Endothelial cell of umbilical vein (primary cell): Measurements from ENCODE around the gene GRIN3A. TPM values are rescaled to one million over a fixed set of nuclear protein-coding genes. Genes with fewer than 3 reads are reported as not detected.

Experiments used
- BruUV-seq: library from RNA; stranded (reverse); fragments of 400-500 nt; replicated peaks from 2 replicates; lab custom pipeline; 2021; lab: Mats Ljungman, UMichigan
- CTCF ChIA-PET: fragments of 300-600, 350-600 bp; sonication (Branson Sonifier 250); formaldehyde crosslinking; loops from one replicate; lab custom pipeline; 2021; ENCODE audit warnings: antibody characterized with exemption, inconsistent platforms; lab: Charles Lee
- POLR2A ChIA-PET: fragments of 300-600, 350-600 bp; sonication (Branson Sonifier 250); formaldehyde crosslinking; loops from one replicate; lab custom pipeline; 2021; ENCODE audit warnings: antibody characterized with exemption, inconsistent platforms; lab: Charles Lee
- DNase-seq: peaks from one replicate; pipeline ENCODE4 v3.0.0-alpha.2; 2011; ENCODE audit warnings: low read depth, low spot score
- FAIRE-seq: peaks from 2 replicates; lab custom pipeline; 2011; peaks lifted over from hg19 to GRCh38; lab: Jason Lieb, UNC
- H2AFZ ChIP-seq: 2 replicates; pipeline ENCODE4 v1.6.0; 2012; ENCODE audit warnings: low read depth, low read length, control low read depth, inconsistent platforms
- H3K27ac ChIP-seq: 2 replicates; pipeline ENCODE4 v1.5.1; 2011; ENCODE audit warnings: low read depth, mild to moderate bottlenecking, control low read depth, low read length, moderate library complexity; ENCODE audit not compliant: insufficient read depth
- H3K27me3 ChIP-seq, 2 experiments: 2 replicates each; pipeline versions ENCODE4 v1.6.0 to v1.6.1; 2011; ENCODE audit warnings: low read length in 2 of 2, mixed read lengths in 1 of 2; ENCODE audit not compliant: control insufficient read depth in 2 of 2, insufficient read depth in 2 of 2
- H3K36me3 ChIP-seq, 2 experiments: 2 replicates in 1 of 2; 3 replicates in 1 of 2; pipeline ENCODE4 v1.5.1; 2011; ENCODE audit warnings: low read length in 2 of 2, mild to moderate bottlenecking in 1 of 2, moderate library complexity in 1 of 2; ENCODE audit not compliant: control insufficient read depth in 2 of 2, insufficient read depth in 2 of 2; ENCODE audit errors: extremely low read depth in 1 of 2
- H3K4me1 ChIP-seq: 3 replicates; pipeline ENCODE4 v1.5.1; 2011; ENCODE audit warnings: mild to moderate bottlenecking, low read length; ENCODE audit not compliant: control insufficient read depth, insufficient read depth; ENCODE audit errors: extremely low read depth
- H3K4me2 ChIP-seq: 2 replicates; pipeline ENCODE4 v1.6.1; 2011; ENCODE audit warnings: low read length, control low read depth, mixed read lengths; ENCODE audit not compliant: insufficient read depth
- H3K4me3 ChIP-seq, 3 experiments: fragments of 200-600 bp in 1 of 3; sonication (generic), shearing (Covaris generic) in 1 of 3; replicated peaks in 1 of 3; 2 replicates each; pipeline ENCODE4 v1.5.1; 2011 to 2016; ENCODE audit warnings: control low read depth in 3 of 3, low read length in 3 of 3, mild to moderate bottlenecking in 2 of 3, inconsistent platforms in 1 of 3, low read depth in 1 of 3, moderate library complexity in 1 of 3; ENCODE audit not compliant: insufficient read depth in 1 of 3
- H3K79me2 ChIP-seq: 2 replicates; pipeline ENCODE4 v1.6.0; 2012; ENCODE audit warnings: low read length, inconsistent platforms; ENCODE audit not compliant: control insufficient read depth, insufficient read depth
- H3K9ac ChIP-seq: replicated peaks from 2 replicates; pipeline ENCODE3; 2011; ENCODE audit warnings: low read length, control low read depth; ENCODE audit not compliant: insufficient read depth; ENCODE audit errors: extremely low read depth
- H3K9me1 ChIP-seq: replicated peaks from 3 replicates; pipeline ENCODE4 v1.6.0; 2011; ENCODE audit warnings: mild to moderate bottlenecking, low read length; ENCODE audit not compliant: control insufficient read depth, insufficient read depth; ENCODE audit errors: extremely low read depth
- H3K9me3 ChIP-seq: replicated peaks from 2 replicates; pipeline ENCODE4 v1.5.1; 2012; ENCODE audit warnings: low read length, inconsistent platforms; ENCODE audit not compliant: control insufficient read depth, insufficient read depth
- H4K20me1 ChIP-seq: replicated peaks from 2 replicates; pipeline ENCODE3; 2011; ENCODE audit warnings: mild to moderate bottlenecking, low read length; ENCODE audit not compliant: control insufficient read depth, insufficient read depth; ENCODE audit errors: extremely low read depth
- EZH2 ChIP-seq: IDR thresholded peaks from 2 replicates; pipeline ENCODE4 v1.6.1; 2012; ENCODE audit warnings: borderline replicate concordance, low read depth, mild to moderate bottlenecking, moderate library complexity, low read length, inconsistent platforms; ENCODE audit not compliant: severe bottlenecking
- FOS ChIP-seq: IDR thresholded peaks from 2 replicates; pipeline ENCODE4 v1.6.1; 2011; ENCODE audit warnings: mild to moderate bottlenecking, low read length, moderate library complexity, borderline replicate concordance; ENCODE audit not compliant: insufficient read depth
- GATA2 ChIP-seq: IDR thresholded peaks from 2 replicates; pipeline ENCODE4 v1.7.0; 2011; ENCODE audit warnings: low read depth, mild to moderate bottlenecking, moderate library complexity, mixed read lengths, low read length; ENCODE audit not compliant: insufficient read length, insufficient read depth
- JUN ChIP-seq: IDR thresholded peaks from 2 replicates; pipeline ENCODE4 v1.6.1; 2011; ENCODE audit warnings: borderline replicate concordance, low read depth; ENCODE audit not compliant: insufficient read length, insufficient read depth
- MYC ChIP-seq: IDR thresholded peaks from one replicate; pipeline ENCODE4 v1.6.1; 2011; ENCODE audit warnings: mild to moderate bottlenecking, low read depth, low read length
- POLR2A ChIP-seq: IDR thresholded peaks from 2 replicates; pipeline ENCODE4 v1.6.1; 2012; ENCODE audit warnings: low read depth, mild to moderate bottlenecking, control low read depth, low read length
- POLR2AphosphoS5 ChIP-seq: IDR thresholded peaks from 2 replicates; pipeline ENCODE4 v1.6.1; 2012; ENCODE audit warnings: low read depth, mild to moderate bottlenecking, control low read depth, low read length, moderate library complexity; ENCODE audit not compliant: insufficient read depth
- dilution Hi-C: fragments of 300-500 bp; cut with MboI; formaldehyde crosslinking; loops from one replicate; pipeline ENCODE4 v1.15.0; 2019; ENCODE audit warnings: low sequenced_read_pairs; ENCODE audit not compliant: extremely low pct_ligation_motif_present
- intact Hi-C: fragments of 100-400 bp; cut with micrococcal nuclease; formaldehyde crosslinking; loops from one replicate; pipeline ENCODE4 v1.10.0; 2022
- polyA plus RNA-seq, 4 experiments: library from polyadenylated mRNA; depleted of rRNA in 3 of 4; stranded (reverse) in 3 of 4; unstranded in 1 of 4; fragments of >200 nt; gene quantifications; 2 replicates each; pipeline versions ENCODE4 v1.2.1 to v1.2.3, GENCODE V29; 2011 to 2012; ENCODE audit warnings: missing spikeins in 1 of 4
- total RNA-seq: library from RNA; stranded (reverse); gene quantifications from 2 replicates; pipeline ENCODE4 v1.2.3, GENCODE V29; 2021
- TF ChIP-seq, protein P1 (sequence below), 2 donors: IDR thresholded peaks; 1 replicate in 1 of 2; 2 replicates in 1 of 2; pipeline ENCODE4 v1.5.1; 2011; ENCODE audit warnings: low read length in 2 of 2, mild to moderate bottlenecking in 2 of 2, moderate library complexity in 2 of 2, control low read depth in 1 of 2, inconsistent platforms in 1 of 2, low read depth in 1 of 2; ENCODE audit not compliant: insufficient read depth in 1 of 2; ENCODE audit errors: extremely low read depth in 1 of 2
- TF ChIP-seq, protein P2 (sequence below): IDR thresholded peaks from 2 replicates; pipeline ENCODE4 v1.6.1; 2011; ENCODE audit not compliant: insufficient read depth, insufficient read length

The GRIN3A gene
- total and polyA plus RNA-seq, 2 donors (not counting 3 experiments of a cell fraction or from before 2014, with no cell fraction given), result not detected

DNA sequence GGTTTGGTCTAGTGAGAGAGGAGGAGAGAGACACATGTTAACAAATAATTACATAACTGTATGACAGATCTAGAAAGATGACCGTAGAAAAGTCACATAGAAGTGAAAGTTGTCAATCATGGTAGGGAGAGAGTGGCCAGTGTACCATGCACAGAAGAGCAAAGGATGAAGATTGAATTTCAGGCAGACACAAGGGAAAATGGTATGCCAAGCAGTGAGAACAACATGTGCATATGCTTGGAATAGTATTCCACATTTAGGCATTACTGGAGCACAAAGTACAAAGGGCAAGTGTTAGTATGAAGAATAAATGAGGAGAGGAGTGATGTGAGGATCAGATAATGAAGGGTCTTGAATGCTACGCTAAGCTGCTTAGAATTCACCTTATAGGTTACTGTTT lies 20.3 kb downstream of the GRIN3A start:
- ChIA-PET POLR2A (no interaction called here), CTCF (no interaction called here)
- Histone ChIP-seq H3K4me2 (no peak overlapping the region), H3K4me3 (no peak overlapping the region), H3K9ac (no peak overlapping the region), H2AFZ (no peak overlapping the region), H3K36me3 (no peaks in the 10 kb centered on the region), H3K27ac (no peak overlapping the region), H3K4me1 (no peaks in the 10 kb centered on the region), H3K79me2 (no peaks in the 10 kb centered on the region), H3K9me1 (no peaks in the 10 kb centered on the region), H4K20me1 (no peaks in the 10 kb centered on the region), H3K27me3 (no peaks in the 10 kb centered on the region), H3K9me3 (no peaks in the 10 kb centered on the region)
- intact Hi-C loops (no loop called here), dilution Hi-C loops (no loop called here)
- DNase-seq (no peak), FAIRE-seq (no peak)
- no peak for TF ChIP-seq POLR2A
- TF ChIP-seq JUN, result no peak
- no peak for TF ChIP-seq POLR2AphosphoS5
- no peak for TF ChIP-seq GATA2
- TF ChIP-seq FOS, result no peak
- TF ChIP-seq, protein P1, sequence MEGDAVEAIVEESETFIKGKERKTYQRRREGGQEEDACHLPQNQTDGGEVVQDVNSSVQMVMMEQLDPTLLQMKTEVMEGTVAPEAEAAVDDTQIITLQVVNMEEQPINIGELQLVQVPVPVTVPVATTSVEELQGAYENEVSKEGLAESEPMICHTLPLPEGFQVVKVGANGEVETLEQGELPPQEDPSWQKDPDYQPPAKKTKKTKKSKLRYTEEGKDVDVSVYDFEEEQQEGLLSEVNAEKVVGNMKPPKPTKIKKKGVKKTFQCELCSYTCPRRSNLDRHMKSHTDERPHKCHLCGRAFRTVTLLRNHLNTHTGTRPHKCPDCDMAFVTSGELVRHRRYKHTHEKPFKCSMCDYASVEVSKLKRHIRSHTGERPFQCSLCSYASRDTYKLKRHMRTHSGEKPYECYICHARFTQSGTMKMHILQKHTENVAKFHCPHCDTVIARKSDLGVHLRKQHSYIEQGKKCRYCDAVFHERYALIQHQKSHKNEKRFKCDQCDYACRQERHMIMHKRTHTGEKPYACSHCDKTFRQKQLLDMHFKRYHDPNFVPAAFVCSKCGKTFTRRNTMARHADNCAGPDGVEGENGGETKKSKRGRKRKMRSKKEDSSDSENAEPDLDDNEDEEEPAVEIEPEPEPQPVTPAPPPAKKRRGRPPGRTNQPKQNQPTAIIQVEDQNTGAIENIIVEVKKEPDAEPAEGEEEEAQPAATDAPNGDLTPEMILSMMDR (IDR thresholded peaks at IDR 0.05; ENCODE audit: extremely low read depth in 1 of 2, insufficient read depth in 1 of 2, low read depth in 1 of 2, low read length in 2 of 2), result no peak
- TF ChIP-seq EZH2, result no peak
- TF ChIP-seq, protein P2, sequence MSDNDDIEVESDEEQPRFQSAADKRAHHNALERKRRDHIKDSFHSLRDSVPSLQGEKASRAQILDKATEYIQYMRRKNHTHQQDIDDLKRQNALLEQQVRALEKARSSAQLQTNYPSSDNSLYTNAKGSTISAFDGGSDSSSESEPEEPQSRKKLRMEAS, result no peak
- no peak for TF ChIP-seq MYC
- BruUV-seq, result no TSS peak
